Measurements from ENCODE around the gene BABAM2. TPM values are rescaled to one million over a fixed set of nuclear protein-coding genes. Genes with fewer than 3 reads are reported as not detected.

BABAM2 gene
- total and polyA plus RNA-seq, 9 of the 15 experiments (the other 6 are each of a cell fraction or from before 2014, with no cell fraction given), result 10.9 to 37.4 (median 25.6) TPM

DNA sequence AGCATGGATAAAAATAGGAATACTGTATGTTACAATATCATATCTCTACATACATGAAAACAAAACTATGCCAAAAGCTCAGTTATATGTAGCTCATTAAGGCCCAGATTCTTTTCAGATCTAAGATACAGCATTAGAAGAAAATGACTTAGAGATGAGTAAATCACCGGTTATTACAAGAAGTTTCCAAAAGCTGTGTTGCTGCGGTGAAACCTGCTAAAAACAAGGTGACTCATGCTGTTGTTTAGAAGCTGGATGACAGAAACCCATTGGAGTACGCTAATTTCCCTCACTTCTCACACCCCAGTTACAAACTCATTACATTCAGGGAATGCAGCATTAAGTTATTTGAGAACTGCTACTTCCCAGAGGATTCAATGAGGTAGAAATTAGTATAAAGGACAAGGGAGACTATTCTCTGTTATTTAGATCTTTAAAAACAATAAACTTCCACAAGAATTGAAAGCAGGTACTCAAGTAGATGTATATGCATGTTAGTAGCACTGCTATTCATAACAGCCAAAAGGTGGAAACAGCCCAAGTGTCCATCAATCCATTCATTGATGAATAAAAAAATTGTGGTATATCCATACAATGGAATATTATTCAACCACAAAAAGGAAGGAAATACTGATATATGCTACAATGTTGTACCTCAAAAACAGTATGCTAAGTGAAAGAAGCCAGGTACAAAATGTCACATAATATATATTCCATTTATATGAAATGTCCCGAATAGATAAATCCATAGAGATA is 32.9 kb upstream of the BABAM2 start:
- BruUV-seq (replicated peaks), result no TSS peak
- intact Hi-C loops (cut with micrococcal nuclease) (no loop called here), in situ Hi-C loops (cut with MboI) (no loop called here)
- TF ChIP-seq, protein P1, sequence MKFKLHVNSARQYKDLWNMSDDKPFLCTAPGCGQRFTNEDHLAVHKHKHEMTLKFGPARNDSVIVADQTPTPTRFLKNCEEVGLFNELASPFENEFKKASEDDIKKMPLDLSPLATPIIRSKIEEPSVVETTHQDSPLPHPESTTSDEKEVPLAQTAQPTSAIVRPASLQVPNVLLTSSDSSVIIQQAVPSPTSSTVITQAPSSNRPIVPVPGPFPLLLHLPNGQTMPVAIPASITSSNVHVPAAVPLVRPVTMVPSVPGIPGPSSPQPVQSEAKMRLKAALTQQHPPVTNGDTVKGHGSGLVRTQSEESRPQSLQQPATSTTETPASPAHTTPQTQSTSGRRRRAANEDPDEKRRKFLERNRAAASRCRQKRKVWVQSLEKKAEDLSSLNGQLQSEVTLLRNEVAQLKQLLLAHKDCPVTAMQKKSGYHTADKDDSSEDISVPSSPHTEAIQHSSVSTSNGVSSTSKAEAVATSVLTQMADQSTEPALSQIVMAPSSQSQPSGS (CRISPR knock-in tag; IDR thresholded peaks at IDR 0.05), result no peak
- TF ChIP-seq ATF1 (CRISPR knock-in tag; IDR thresholded peaks at IDR 0.05) (no peak), ATF1 (tag; IDR thresholded peaks at IDR 0.05) (no peak), SIRT6 (IDR thresholded peaks at IDR 0.05; ENCODE audit: low read depth, low read length) (no peak), ZNF316 (IDR thresholded peaks at IDR 0.05) (no peak), ATF3 (IDR thresholded peaks at IDR 0.05) (peak; percentile 45; the same call in 1 of the 2 replicates), ATF3 (CRISPR knock-in tag; conservative IDR thresholded peaks at IDR 0.05) (no peak), HLTF (IDR thresholded peaks at IDR 0.05) (no peak), ZNF146 (CRISPR knock-in tag; IDR thresholded peaks at IDR 0.05; ENCODE audit: unreplicated experiment) (peak; percentile 15)
- Histone ChIP-seq H4K20me1 (replicated peaks; ENCODE audit: control insufficient read depth, insufficient read depth, low read length) (no peaks in the 10 kb centered on the region), H3K4me2 (ENCODE audit: insufficient read depth, low read length) (no peak overlapping the region), H3K4me3 (no peak overlapping the region), H3K9me3 (replicated peaks; ENCODE audit: control insufficient read depth, insufficient read depth, low read depth, low read length) (no peaks in the 10 kb centered on the region), H2AFZ (ENCODE audit: low read depth, low read length) (no peak overlapping the region), H3K36me3 (ENCODE audit: control insufficient read depth, insufficient read depth, low read length) (no peaks in the 10 kb centered on the region), H3K79me2 (ENCODE audit: control insufficient read depth, insufficient read depth, low read length) (no peaks in the 10 kb centered on the region), H3K9me1 (ENCODE audit: control insufficient read depth, insufficient read depth, low read length) (no peaks in the 10 kb centered on the region), H3K27ac (ENCODE audit: extremely low read depth, low read depth, low read length) (no peak overlapping the region), H3K4me1 (replicated peaks in 1 of 2; ENCODE audit: control insufficient read depth in 2 of 2, insufficient read depth in 2 of 2, low read length in 2 of 2) (no peaks in the 10 kb centered on the region), H3K27me3 (ENCODE audit: control insufficient read depth in 2 of 2, insufficient read depth in 2 of 2, low read length in 2 of 2) (peaks cover 5 to 17% of the 10 kb centered on the region in 2 experiments; a peak in 2 of 5 replicates), H3K9ac (ENCODE audit: insufficient read depth in 1 of 2, low read depth in 2 of 2, low read length in 2 of 2) (no peak overlapping the region)
- DNase-seq (ENCODE audit: extremely low read depth in 1 of 4, low spot score in 3 of 4) (no peak), ATAC-seq (no peak), FAIRE-seq (no peak)
- ChIA-PET CTCF (ENCODE audit: low intra/inter-chr PET ratio) (no interaction called here), POLR2A (no interaction called here)
- WGBS (ENCODE audit: insufficient coverage, low coverage, missing lambda C conversion rate), result 5% methylated on average over 4 of the region's 4 CpGs
